Ascending aorta (tissue), 2 donors: ENCODE data around the gene PRRX1. TPM values are rescaled to one million over a fixed set of nuclear protein-coding genes. Genes with fewer than 3 reads are reported as not detected.

ENCODE experiments used
- DNase-seq, 2 donors: peaks; one replicate each; pipeline ENCODE4 v3.0.0-alpha.2; 2019; ENCODE audit warnings: low spot score in 2 of 2
- H3K27ac ChIP-seq, 2 donors: fragments of 200-600 bp; sonication (generic); one replicate each; pipeline ENCODE4 v1.5.1; 2016 to 2017; ENCODE audit warnings: mild to moderate bottlenecking in 1 of 2
- H3K27me3 ChIP-seq: fragments of 200-600 bp; sonication (generic); one replicate; pipeline ENCODE4 v1.5.1; 2017
- H3K36me3 ChIP-seq, 2 donors: fragments of 200-600 bp; sonication (generic); one replicate each; pipeline ENCODE4 v1.5.1; 2016
- H3K4me1 ChIP-seq, 2 donors: fragments of 200-600 bp; sonication (generic); one replicate each; pipeline ENCODE4 v1.5.1; 2016 to 2017; ENCODE audit warnings: mild to moderate bottlenecking in 1 of 2
- H3K4me3 ChIP-seq, 2 donors: fragments of 200-600 bp; sonication (generic); one replicate each; pipeline ENCODE4 v1.5.1; 2016 to 2017; ENCODE audit warnings: mild to moderate bottlenecking in 1 of 2
- H3K9me3 ChIP-seq, 2 donors: fragments of 200-600 bp; sonication (generic); one replicate each; pipeline ENCODE4 v1.5.1; 2016
- CTCF ChIP-seq, 3 experiments: fragments of 200-600 bp in 2 of 3; fragments of 450-650 bp in 1 of 3; sonication (generic) in 2 of 3; IDR thresholded peaks; one replicate each; pipeline ENCODE4 v1.5.1; 2016 to 2019; ENCODE audit warnings: antibody characterized with exemption in 3 of 3, mild to moderate bottlenecking in 1 of 3, moderate library complexity in 1 of 3
- intact Hi-C: fragments of 100-400 bp; cut with DNase I; formaldehyde crosslinking; loops from one replicate; pipeline ENCODE4 v1.15.1; 2023
- total RNA-seq: library from RNA; depleted of rRNA; stranded (reverse); fragments of >200 nt; gene quantifications from one replicate; pipeline ENCODE4 v1.1.0, GENCODE V29; 2016

Gene PRRX1
- total RNA-seq, 1 donor from 2014 or later, result 123 TPM

DNA sequence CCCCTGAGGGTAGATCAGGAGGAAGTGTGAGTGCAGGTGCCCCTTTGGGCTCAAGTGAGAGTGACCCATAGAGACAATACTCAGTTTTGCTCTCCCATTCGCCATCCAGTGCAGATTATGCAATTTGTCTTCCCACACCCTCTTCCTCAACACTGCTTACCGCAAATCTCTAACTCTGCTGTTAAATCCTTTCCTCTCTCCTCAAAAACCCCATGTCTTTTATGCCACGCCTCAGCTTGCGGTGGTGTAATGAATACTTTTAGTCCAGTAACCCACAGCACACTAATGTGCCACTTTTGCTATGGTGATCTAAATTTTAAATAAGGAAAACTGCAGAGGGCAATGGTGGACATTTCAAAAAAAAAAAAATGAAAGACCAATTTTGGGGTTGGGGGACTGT, 57.7 kb downstream of the PRRX1 start:
- H3K36me3 ChIP-seq, result peaks cover 30 to 52% of the 10 kb centered on the region in 2 donors
- H3K4me1 ChIP-seq, result peaks cover 0 to 8% of the 10 kb centered on the region in 2 donors
- H3K9me3 ChIP-seq, result peaks cover 0 to 5% of the 10 kb centered on the region in 2 donors
- DNase-seq, result no peak
- H3K27ac ChIP-seq, result no peak overlapping the region
- no peaks in the 10 kb centered on the region for H3K27me3 ChIP-seq
- no peak overlapping the region for H3K4me3 ChIP-seq
- no peak for TF ChIP-seq CTCF (IDR thresholded peaks at IDR 0.05)
- intact Hi-C loops, result no loop called here

GRCh38 chr1:170723518-170723917, 59.6 kb downstream of the PRRX1 start:
- no peak overlapping the region for H3K27ac ChIP-seq
- TF ChIP-seq CTCF (IDR thresholded peaks at IDR 0.05), result no peak
- no peaks in the 10 kb centered on the region for H3K27me3 ChIP-seq
- peaks cover 0 to under 1% of the 10 kb centered on the region in 2 donors for H3K4me1 ChIP-seq
- H3K9me3 ChIP-seq, result peaks cover 0 to 5% of the 10 kb centered on the region in 2 donors
- no peak overlapping the region for H3K4me3 ChIP-seq
- H3K36me3 ChIP-seq, result peaks cover 30 to 52% of the 10 kb centered on the region in 2 donors
- intact Hi-C loops, result no loop called here
- DNase-seq, result no peak

DNA sequence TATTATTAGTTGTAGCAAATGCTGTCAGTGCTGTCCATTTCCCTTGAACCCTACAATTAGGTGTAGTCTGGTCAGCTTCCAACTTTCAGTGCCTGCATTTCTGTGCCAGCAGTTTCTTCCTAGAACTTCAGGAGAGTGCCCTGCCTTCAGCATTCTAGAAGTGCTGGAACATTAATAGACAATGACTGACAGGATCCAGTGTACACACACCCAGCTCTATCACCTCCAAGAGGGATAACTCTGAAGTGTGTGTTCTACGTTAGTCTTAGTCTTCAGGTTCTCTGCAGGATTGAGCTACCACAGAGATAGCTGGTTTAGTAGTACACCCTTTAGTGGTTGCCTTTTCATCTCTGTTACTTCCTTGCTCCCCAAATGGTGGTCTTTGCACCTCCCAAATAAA, 61.4 kb downstream of the PRRX1 start:
- no peak for TF ChIP-seq CTCF (IDR thresholded peaks at IDR 0.05)
- Histone ChIP-seq H3K4me3 (no peak overlapping the region), H3K9me3 (peaks cover 0 to 5% of the 10 kb centered on the region in 2 donors), H3K36me3 (peaks cover 25 to 43% of the 10 kb centered on the region in 2 donors), H3K4me1 (peaks cover 4 to 6% of the 10 kb centered on the region in 2 donors), H3K27ac (no peak overlapping the region), H3K27me3 (no peaks in the 10 kb centered on the region)
- intact Hi-C loops, result no loop called here
- DNase-seq, result no peak

DNA sequence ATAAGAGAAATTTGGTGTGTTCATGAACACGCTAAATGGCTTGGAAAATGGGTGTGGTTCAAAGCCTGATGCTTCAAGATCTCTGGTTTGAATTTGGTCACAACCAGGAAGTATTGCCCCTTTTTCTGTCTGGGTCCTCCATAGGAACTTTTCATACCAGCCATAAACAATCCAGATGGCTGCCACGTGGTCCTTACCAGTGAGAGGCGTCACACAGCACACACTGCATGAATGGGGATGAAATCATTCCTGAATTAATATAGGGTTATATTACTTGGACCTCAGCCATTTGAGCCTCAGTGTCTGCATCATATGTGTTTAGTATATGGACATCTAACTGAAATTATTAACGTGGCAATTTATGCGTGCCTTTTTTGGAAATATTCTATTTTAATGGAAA, 64.0 kb downstream of the PRRX1 start:
- Histone ChIP-seq H3K9me3 (peaks cover 0 to 5% of the 10 kb centered on the region in 2 donors), H3K27me3 (no peaks in the 10 kb centered on the region), H3K36me3 (peaks cover 11 to 32% of the 10 kb centered on the region in 2 donors), H3K4me1 (peaks cover 4 to 8% of the 10 kb centered on the region in 2 donors), H3K27ac (peak overlapping the region; percentile 10 to 82), H3K4me3 (no peak overlapping the region)
- no peak for TF ChIP-seq CTCF (IDR thresholded peaks at IDR 0.05)
- intact Hi-C loops, result loop anchor here (2.0 kb wide), 1 partner anchor 15 kb away; no protein-coding TSS in a partner anchor
- DNase-seq, result no peak

GRCh38 chr1:170729225-170730002, 65.5 kb downstream of the PRRX1 start:
- DNase-seq, result peak in 1 of 2 donors; percentile 72

More at GRCh38 chr1:170729225-170730002, 65.5 kb downstream of the PRRX1 start:
- H3K4me3 ChIP-seq, result no peak overlapping the region
- peaks cover 4 to 8% of the 10 kb centered on the region in 2 donors for H3K4me1 ChIP-seq
- peaks cover 8 to 23% of the 10 kb centered on the region in 2 donors for H3K36me3 ChIP-seq
- intact Hi-C loops, result loop anchor here (2.0 to 10.0 kb wide), 2 partner anchors 17 to 45 kb away; no protein-coding TSS in a partner anchor
- TF ChIP-seq CTCF (IDR thresholded peaks at IDR 0.05), result no peak
- H3K9me3 ChIP-seq, result peaks cover 0 to 2% of the 10 kb centered on the region in 2 donors
- peak overlapping the region; percentile 75 to 82 for H3K27ac ChIP-seq
- no peaks in the 10 kb centered on the region for H3K27me3 ChIP-seq
